ENCODE data around the gene NRXN3. TPM values are rescaled to one million over a fixed set of nuclear protein-coding genes. Genes with fewer than 3 reads are reported as not detected.

NRXN3 gene
- total and polyA plus RNA-seq, 8 donors = 0.29 to 41.1 (median 9.1) TPM

GRCh38 chr14:78186277-78186676, 16.1 kb downstream of the NRXN3 start:
- Histone ChIP-seq H3K27me3 (no peaks in the 10 kb centered on the region), H3K27ac (no peak overlapping the region), H3K4me1 (no peaks in the 10 kb centered on the region), H3K36me3 (no peaks in the 10 kb centered on the region), H3K9me3 (no peaks in the 10 kb centered on the region), H3K4me3 (no peak overlapping the region)
- intact Hi-C loops (cut with DNase I; ENCODE audit: low total_unique reads) = no loop called here
- 79 to 87% (median 85%) methylated on average over 6 of the region's 6 CpGs for WGBS, 5 donors
- TF ChIP-seq POLR2A (IDR thresholded peaks at IDR 0.05) = no peak
- no peak for TF ChIP-seq EP300 (IDR thresholded peaks at IDR 0.05)
- no peak for DNase-seq

- TF ChIP-seq EP300 (IDR thresholded peaks at IDR 0.05) (no peak), POLR2A (IDR thresholded peaks at IDR 0.05) (no peak), POLR2AphosphoS5 (IDR thresholded peaks at IDR 0.05) (no peak)
- TF ChIP-seq, protein P1, sequence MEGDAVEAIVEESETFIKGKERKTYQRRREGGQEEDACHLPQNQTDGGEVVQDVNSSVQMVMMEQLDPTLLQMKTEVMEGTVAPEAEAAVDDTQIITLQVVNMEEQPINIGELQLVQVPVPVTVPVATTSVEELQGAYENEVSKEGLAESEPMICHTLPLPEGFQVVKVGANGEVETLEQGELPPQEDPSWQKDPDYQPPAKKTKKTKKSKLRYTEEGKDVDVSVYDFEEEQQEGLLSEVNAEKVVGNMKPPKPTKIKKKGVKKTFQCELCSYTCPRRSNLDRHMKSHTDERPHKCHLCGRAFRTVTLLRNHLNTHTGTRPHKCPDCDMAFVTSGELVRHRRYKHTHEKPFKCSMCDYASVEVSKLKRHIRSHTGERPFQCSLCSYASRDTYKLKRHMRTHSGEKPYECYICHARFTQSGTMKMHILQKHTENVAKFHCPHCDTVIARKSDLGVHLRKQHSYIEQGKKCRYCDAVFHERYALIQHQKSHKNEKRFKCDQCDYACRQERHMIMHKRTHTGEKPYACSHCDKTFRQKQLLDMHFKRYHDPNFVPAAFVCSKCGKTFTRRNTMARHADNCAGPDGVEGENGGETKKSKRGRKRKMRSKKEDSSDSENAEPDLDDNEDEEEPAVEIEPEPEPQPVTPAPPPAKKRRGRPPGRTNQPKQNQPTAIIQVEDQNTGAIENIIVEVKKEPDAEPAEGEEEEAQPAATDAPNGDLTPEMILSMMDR (IDR thresholded peaks at IDR 0.05) = no peak
- Histone ChIP-seq H3K36me3 (no peaks in the 10 kb centered on the region), H3K27me3 (no peaks in the 10 kb centered on the region), H3K4me3 (no peak overlapping the region), H3K4me1 (no peaks in the 10 kb centered on the region), H3K27ac (no peak overlapping the region), H3K9me3 (no peaks in the 10 kb centered on the region)
- intact Hi-C loops (cut with DNase I; ENCODE audit: low total_unique reads) = no loop called here
- 75 to 84% (median 78%) methylated on average over 3 of the region's 3 CpGs for WGBS, 5 donors
- DNase-seq = no peak
Measured at GRCh38 chr14:78188882-78189281, 18.7 kb downstream of the NRXN3 start.

GRCh38 chr14:78195431-78195830, 25.3 kb downstream of the NRXN3 start:
- no peak overlapping the region for H3K27ac ChIP-seq
- H3K36me3 ChIP-seq = no peaks in the 10 kb centered on the region
- intact Hi-C loops (cut with DNase I; ENCODE audit: low total_unique reads) = no loop called here
- peaks cover 0 to 7% (median 0%) of the 10 kb centered on the region in 4 donors for H3K9me3 ChIP-seq
- DNase-seq = no peak
- TF ChIP-seq POLR2AphosphoS5 (IDR thresholded peaks at IDR 0.05) (no peak), POLR2A (IDR thresholded peaks at IDR 0.05) (no peak), EP300 (IDR thresholded peaks at IDR 0.05) (no peak)
- TF ChIP-seq, protein P1 (IDR thresholded peaks at IDR 0.05) = no peak
- H3K27me3 ChIP-seq = no peaks in the 10 kb centered on the region
- no peak overlapping the region for H3K4me3 ChIP-seq
- H3K4me1 ChIP-seq = no peaks in the 10 kb centered on the region
- 79 to 93% (median 84%) methylated on average over 6 of the region's 6 CpGs for WGBS, 5 donors

DNA sequence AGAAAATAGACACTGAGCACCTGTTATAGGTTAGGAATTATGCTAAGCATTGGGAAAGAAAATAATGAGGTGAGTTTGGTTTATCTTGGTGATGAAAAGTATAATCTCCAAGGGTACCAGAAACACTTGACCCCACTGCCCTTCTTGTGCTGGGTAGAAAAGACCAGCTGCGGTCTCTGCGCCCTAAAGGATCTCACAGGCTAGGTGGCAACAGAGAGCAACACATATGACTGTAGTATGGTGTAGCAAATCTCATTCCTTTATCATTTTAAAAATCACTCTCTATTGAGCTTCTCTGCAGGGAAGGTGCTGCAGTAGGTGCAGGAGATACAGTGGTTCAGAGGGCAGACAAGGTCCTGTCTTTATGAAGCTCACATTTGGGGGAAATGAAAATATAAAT, 26.1 kb downstream of the NRXN3 start:
- intact Hi-C loops (cut with DNase I; ENCODE audit: low total_unique reads) = no loop called here
- 78 to 100% (median 87%) methylated on average over 2 of the region's 2 CpGs for WGBS, 5 donors
- no peak for TF ChIP-seq EP300 (IDR thresholded peaks at IDR 0.05)
- TF ChIP-seq POLR2A (IDR thresholded peaks at IDR 0.05) = no peak
- TF ChIP-seq, protein P1 (IDR thresholded peaks at IDR 0.05) = no peak
- no peak for TF ChIP-seq POLR2AphosphoS5 (IDR thresholded peaks at IDR 0.05)
- no peak for DNase-seq
- Histone ChIP-seq H3K27ac (no peak overlapping the region), H3K27me3 (no peaks in the 10 kb centered on the region), H3K4me3 (no peak overlapping the region), H3K4me1 (no peaks in the 10 kb centered on the region), H3K36me3 (no peaks in the 10 kb centered on the region), H3K9me3 (peaks cover 0 to 7% (median 0%) of the 10 kb centered on the region in 4 donors)

- H3K9me3 ChIP-seq = peaks cover 0 to 7% (median 0%) of the 10 kb centered on the region in 4 donors
- no peak for DNase-seq
- H3K4me3 ChIP-seq = no peak overlapping the region
- intact Hi-C loops (cut with DNase I; ENCODE audit: low total_unique reads) = no loop called here
- H3K27me3 ChIP-seq = no peaks in the 10 kb centered on the region
- no peaks in the 10 kb centered on the region for H3K4me1 ChIP-seq
- no peak for TF ChIP-seq POLR2AphosphoS5 (IDR thresholded peaks at IDR 0.05)
- TF ChIP-seq POLR2A (IDR thresholded peaks at IDR 0.05) = no peak
- TF ChIP-seq EP300 (IDR thresholded peaks at IDR 0.05) = no peak
- TF ChIP-seq, protein P1 (IDR thresholded peaks at IDR 0.05) = no peak
- no peaks in the 10 kb centered on the region for H3K36me3 ChIP-seq
- WGBS, 5 donors = 57 to 64% (median 61%) methylated on average over 8 of the region's 8 CpGs
- H3K27ac ChIP-seq = no peak overlapping the region
Measured at GRCh38 chr14:78197051-78197450, 26.9 kb downstream of the NRXN3 start.

Measured in stomach (tissue), 9 donors.